NCI-H1436 (cell line): ENCODE measurements around the gene CLASRP.

Experiments
- DNase-seq: peaks from one replicate; lab custom pipeline; 2025; lab: John Stamatoyannopoulos, UW

Gene CLASRP

DNA sequence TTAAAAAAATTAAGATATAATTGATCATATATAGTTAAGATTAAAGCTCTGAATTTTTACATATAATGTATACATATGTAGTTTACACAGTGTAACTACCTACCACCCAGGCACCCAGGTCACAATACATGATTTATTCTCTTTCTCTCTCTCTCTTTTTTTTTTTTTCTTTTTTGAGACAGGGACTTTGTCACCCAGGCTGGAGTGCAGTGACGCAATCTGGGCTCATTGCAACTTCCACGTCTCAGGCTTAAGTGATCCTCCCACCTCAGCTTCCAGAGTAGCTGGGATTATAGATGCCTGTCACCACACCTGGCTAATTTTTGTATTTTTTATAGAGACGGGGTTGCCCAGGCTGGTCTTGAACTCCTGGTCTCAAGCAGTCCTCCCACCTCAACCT is 18.8 kb upstream of the CLASRP start:
- no peak for DNase-seq

DNA sequence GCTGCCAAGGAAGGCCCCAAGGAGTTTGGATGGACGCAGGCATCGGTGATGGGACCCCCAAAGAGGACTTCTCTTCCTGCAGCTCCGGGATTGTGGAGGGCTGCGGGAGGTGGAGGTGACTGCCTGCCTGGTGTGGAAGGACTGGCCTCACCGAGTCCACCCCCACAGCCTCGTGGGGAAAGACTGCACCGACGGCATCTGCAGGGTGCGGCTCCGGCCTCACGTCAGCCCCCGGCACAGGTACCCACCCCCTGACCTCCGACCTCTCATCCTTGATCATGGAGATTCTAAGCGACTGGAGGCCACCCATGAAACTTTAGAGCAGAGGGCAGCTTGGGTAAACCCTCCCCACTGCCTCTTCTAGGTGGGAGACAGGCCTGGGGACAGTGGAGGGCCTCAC is 16.9 kb upstream of the CLASRP start:
- DNase-seq: no peak

DNA sequence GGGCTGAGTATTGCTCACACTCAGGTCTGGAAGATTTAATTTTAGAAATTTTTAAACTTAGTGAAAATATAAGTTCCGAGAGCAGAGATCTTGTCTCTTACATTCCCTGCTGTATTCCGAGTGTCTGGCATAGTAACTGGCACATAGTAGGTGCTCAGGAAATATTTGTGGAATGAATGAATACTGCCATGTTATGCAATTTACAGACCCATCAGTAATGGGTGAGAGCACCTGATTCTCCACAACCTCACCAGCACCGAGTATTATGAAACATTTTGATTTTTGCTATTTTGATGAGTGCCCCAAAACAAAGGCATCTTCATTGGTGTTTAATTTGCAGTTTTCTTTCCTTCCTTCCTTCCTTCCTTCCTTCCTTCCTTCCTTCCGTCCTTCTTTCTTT is 15.8 kb upstream of the CLASRP start:
- no peak for DNase-seq

DNA sequence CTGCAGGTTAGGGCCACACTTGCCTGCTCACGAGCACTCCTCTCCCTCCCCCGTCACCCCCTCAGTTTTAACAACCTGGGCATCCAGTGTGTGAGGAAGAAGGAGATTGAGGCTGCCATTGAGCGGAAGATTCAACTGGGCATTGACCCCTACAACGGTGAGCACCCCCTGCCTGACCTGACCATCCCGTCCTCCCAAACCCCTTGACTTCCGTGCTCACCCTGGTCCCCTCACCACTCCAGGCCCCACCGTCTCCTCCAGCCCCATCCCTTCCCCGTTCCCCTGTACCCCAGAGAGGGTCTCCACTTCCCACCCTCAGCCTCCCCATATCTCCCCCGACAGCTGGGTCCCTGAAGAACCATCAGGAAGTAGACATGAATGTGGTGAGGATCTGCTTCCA is 13.6 kb upstream of the CLASRP start:
- no peak for DNase-seq

DNA sequence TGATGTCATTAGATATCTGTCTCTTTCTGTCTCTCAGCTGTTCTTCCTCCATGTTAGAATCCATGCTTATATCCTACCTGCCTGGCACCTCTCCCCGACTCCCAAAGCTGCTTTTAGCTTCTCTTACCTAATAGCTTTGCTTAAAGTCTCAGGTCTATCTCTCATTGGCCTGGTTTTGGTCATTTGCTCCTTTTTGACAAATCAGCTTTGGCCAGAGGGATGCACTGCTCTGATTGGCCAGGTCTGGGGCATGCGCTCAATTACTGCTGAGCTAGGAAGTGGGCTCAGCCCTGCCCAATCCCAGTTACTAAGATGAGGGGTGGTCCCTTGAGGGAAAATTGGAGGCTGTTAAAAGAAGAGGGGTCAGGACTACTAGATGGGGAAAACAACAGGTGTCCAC is 11.5 kb upstream of the CLASRP start:
- DNase-seq: no peak

DNA sequence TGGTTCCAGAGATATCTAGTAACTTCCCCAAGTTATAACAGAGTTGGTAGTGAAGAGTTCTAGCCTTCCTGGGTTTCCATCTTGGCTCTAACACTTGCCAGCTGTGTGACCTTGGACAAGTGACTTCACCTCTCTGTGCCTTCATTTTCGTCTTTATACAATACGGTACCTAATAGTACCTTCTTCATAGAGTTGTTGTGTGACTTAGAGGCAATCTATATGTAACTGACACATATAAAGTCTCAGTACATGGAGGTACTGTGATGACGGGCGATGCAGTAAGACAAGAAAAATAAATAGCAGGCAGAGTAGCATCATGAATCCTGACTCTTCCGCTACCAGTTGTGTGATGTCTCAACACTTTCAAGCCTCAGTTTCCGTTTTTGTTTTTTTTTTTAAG is 8.0 kb upstream of the CLASRP start:
- no peak for DNase-seq

DNA sequence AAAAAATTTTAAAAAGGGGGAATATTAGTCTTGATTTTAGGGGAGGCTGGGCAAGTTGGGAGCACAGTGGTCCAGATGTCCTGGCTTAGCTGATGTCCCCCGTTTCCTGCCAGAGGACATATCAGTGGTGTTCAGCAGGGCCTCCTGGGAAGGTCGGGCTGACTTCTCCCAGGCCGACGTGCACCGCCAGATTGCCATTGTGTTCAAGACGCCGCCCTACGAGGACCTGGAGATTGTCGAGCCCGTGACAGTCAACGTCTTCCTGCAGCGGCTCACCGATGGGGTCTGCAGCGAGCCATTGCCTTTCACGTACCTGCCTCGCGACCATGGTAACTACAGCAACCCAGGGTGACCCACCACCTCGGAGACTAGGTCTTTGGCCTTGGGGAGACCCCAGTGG is 6.4 kb upstream of the CLASRP start:
- DNase-seq: no peak

DNA sequence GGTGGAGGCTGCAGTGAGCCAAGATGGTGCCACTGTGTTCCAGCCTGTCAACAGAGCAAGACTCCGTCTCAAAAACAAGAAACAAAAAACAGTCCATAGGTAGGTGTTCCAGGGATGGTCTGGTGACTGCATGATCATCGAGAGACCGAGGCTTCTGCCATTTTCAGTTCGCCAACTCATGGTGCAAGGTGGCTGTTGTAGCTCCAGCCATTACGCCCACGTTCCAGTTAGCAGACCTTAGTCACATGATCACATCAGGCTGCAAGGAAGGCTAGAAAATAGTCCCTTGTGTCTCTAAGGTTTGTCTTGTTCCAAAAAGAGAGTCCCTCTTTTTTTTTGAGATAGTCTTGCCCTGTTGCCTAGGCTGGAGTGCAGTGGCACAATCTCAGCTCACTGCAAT is 3.1 kb upstream of the CLASRP start:
- DNase-seq: no peak

DNA sequence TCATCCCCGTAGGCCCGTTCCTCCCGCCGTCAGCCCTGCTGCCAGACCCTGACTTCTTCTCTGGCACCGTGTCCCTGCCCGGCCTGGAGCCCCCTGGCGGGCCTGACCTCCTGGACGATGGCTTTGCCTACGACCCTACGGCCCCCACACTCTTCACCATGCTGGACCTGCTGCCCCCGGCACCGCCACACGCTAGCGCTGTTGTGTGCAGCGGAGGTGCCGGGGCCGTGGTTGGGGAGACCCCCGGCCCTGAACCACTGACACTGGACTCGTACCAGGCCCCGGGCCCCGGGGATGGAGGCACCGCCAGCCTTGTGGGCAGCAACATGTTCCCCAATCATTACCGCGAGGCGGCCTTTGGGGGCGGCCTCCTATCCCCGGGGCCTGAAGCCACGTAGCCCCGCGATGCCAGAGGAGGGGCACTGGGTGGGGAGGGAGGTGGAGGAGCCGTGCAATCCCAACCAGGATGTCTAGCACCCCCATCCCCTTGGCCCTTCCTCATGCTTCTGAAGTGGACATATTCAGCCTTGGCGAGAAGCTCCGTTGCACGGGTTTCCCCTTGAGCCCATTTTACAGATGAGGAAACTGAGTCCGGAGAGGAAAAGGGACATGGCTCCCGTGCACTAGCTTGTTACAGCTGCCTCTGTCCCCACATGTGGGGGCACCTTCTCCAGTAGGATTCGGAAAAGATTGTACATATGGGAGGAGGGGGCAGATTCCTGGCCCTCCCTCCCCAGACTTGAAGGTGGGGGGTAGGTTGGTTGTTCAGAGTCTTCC is 1.3 kb upstream of the CLASRP start:
- no peak for DNase-seq

DNA sequence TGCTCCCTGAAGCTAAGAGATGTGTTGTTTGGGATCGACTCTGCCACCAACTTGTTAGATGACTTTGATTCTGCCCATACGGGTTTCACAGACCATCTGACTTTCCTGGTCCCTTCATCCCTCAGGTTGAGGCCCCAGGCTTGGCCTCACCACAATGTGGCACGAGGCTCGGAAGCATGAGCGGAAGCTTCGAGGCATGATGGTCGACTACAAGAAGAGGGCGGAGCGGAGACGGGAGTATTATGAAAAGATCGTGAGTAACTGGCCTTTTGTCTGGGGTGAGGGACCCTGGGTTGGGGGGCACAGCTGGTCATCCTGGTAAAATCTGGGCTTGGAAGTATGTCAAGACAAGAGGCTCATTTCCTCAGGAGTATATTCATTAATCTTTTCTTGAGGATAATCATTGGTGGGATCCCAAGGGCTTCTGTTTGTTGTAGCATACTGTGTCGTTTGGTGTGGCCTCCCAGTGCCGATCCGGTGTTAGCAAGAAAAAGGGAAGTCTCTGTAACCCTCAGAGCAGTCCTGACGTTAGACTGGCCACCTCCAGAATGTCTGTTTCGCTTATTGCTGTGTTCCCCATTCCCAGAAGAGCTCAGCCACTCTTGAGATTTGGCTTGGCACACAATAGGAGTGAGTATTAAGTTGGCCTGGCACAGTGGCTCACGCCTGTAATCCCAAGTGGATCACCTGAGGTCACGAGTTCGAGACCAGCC is 1.4 kb downstream of the CLASRP start:
- no peak for DNase-seq

DNA sequence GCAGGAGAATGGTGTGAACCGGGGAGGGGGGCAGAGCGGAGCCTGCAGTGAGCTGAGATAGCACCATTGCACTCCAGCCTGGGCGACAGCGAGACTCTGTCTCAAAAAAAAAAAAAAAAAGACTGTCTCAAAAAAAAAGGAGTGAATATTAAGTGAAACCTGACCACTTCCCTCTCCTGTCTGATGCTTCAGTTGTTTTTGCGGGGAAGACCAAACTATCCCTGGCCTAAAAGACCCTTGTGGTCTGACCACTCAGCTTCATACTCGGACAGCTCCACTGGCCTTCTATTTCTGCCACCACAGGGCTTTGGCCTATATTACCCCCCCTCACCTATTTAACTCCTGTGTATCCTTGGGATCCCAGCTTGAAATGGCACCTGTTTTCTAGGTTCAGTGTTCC is 2.3 kb downstream of the CLASRP start:
- DNase-seq: no peak

DNA sequence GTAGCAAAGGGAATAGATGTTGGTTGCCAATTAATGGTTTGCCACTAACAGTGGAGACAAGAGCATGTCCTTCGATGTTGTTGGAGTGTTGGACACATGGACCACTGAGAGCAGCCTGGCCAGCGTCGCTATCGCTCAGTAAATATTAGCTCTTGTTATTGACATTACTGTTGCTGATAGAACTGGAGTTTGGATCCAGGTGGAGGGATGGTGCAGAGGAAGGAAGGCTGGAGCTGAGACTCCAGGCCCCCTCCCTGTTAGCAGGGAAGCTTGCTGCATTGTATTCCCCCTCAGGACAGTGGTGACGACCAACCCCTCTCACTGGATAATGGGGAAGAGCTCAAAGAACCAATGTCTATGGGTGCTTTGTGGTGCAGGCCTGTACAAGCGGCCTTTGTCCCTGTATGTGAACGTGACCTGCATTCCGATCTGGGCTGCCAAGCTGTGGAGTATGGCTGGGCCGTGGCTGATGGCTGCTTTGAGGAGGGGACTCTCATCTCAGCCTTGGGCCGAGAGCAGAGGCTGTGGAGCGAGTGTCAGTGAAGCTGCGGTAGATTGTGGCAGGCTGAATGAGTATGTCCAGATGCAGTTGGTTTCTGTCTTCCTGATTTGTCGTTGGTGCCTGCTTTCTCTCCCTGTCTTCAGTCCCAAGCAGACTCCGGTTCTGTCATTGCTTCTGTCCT is 7.0 kb downstream of the CLASRP start:
- DNase-seq: no peak

DNA sequence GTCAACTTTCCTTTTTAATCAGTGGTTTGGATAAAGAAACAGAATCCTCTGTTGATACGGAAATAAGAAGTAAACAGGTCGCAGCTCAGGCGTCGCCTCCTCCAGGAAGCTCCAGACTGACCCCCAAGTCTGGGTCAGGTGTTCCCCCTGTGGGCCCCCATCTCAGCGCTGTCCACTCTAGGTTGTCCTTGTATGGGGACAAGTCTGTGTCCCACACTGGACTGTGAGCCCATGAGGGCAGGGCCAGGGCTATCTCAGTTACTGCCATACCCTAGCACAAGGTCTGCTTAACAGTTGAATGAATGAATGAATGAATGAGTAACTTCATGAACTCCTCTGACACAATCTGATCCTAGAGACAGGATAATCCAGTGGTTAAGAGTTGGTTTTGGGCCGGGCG is 7.5 kb downstream of the CLASRP start:
- DNase-seq: no peak

DNA sequence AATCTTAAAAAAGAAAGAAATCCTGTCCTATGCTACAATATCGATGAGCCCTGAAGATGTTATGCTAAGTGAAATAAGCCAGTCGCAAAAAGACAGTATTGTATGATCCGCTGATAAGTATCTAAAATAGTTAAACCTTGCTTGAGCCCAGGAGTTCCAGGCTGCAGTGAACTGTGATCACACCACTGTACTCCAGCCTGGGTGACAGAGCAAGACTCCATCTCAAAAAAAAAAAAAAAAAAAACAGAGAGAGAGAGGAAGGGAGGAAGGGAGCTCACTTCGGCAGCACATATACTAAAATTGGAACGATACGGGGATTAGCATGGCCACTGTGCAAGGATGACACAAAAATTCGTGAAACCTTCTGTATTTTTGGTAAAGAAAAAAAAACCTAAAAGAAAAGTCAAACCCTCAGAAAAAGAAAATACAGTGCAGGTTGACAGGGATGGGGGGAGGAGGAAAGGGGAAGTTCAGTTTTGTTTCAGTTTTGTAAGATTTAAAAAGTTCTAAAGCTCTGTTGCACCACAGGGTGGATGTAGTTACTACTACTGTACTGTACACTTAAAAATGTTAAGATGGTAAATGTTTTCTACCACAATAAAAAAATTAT is 8.4 kb downstream of the CLASRP start:
- DNase-seq: no peak

DNA sequence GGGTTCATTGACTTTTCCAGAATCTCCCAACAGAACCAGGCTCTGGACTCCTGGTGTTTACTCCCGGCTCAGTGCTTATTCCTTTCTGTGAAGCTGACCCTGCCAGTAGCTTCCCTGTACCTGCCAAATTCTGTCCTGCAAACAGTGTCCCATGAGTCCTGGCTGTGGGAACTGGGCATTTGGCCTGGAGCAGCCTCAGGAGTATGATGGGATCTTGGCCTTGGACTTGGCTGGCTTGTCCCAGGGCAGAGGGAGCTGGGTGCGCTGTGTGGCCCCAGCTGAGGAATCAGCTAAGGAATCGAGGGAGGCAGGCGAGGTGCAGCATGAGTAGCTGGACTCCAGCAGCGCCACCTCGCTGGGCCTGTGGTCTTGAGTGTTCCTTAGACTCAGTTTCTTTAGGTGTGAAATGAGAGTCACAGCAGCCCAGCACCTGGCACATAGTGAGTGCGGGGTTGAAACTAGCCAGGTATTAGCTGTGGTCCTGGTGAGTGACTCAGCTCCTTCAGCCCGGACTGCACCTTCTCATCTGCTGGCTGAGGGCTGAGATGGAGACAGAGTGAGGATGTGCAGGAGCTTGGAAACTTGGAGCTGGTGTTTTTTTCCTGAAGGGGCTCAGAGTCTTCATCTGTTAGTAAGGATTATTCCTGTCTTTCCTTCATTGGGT is 10.4 kb downstream of the CLASRP start:
- DNase-seq: no peak

DNA sequence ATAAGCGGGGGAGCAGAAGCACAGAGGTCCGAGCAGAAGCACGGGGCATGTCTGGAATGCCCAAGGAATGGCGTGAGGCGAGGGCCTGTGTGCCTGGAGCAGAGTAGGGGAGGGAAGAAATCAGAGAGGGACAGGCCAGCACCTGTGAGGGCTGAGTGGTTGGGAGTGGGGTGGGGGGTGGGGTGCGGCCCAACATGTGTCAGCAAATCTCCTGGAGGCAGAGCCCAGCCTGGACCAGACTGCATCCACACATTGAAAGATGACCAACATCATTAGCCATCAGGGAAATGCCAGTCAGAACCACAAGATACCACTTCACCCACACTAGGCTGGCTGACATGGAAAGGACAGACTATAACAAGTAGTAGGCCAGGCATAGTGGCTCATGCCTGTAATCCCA is 11.2 kb downstream of the CLASRP start:
- DNase-seq: no peak

DNA sequence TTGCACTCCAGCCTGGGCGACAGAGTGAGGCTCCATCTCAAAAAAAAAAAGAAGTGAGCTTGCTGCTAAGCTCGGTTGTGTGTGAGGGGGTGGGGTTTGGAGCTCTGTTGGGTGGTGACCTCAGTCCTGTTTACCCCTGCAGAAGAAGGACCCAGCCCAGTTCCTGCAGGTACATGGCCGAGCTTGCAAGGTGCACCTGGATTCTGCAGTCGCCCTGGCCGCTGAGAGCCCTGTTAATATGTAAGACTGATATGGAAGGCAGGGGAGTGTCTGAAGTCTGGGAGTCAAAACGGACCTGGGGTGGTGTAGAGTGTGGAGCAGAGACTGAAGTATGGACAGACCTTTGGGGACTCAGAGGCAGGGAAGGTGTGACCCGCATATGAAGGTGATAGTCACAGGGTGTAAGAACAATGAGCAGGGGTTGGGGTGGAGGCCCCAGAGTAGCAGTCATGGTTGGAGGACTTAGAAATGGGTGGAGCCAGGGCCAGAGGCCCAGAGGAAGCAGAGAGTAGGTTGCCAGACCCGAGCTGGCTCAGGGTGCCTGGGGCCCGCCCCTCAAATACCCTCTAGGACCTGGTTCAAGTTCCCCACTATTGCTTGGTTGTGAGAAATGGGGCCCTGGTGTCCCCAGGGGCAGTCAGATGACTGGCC is 13.2 kb downstream of the CLASRP start:
- DNase-seq: no peak

DNA sequence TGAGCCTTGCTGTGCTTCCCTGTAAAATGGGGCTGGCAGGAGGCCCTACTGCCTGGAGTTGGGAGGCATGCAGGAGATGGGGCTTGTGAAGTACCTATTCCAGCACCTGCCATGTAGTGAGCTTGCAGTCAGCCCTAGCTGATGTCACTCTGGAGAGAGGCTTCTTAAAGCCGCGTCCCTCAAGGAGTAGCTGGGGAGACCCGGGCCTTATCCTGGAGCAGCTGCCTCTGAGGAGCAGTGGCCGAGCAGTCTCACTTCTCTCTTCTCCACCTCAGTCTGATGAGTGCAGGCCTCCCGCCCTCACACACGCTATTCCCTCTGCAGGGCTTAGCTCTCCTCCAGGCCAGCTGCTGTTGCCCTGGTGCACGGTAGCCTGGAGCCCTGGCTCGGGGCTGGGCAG is 18.0 kb downstream of the CLASRP start:
- DNase-seq: no peak

DNA sequence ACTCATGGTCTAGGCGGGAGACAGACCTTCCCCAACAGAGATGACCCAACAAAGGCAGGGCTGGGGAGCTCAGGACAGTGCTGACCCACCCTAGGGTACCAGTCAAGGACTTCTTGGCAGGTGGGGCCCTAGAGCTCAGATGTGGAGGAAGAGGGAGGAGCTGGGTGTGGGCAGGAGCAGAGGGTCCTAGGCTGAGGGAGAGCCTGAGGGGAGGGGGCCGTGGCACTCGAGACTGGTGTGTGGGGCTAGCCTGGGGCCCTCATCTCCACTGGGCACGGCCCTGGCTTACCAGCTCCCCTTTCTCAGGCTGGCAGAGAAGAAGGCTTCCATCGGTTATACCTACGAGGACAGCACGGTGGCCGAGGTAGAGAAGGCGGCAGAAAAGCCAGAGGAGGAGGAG is 18.6 kb downstream of the CLASRP start:
- DNase-seq: no peak

DNA sequence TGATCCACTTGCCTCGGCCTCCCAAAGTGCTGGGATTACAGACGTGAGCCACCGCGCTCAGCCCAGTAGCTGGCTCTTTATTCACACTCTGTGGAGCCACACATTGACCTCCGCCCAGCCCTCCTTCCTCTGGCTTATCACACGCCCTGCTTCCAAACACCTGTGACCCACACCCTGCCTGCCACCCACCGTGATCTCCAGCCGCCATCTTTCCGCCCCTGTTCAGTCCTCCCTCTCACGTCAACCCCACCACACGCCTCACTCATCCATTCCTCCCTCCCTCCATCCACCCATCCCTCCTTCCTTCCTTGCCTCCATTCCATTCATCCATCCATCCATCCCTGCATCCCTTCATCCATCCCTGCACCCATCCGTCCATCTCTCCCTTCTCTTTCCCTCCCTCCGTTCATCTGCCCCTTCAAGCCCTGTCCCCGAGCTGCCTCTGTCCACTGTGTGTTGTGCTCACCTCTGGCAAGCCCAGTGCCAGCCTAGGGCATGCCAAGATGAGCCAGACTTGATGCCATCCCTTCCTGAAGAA is 19.8 kb downstream of the CLASRP start:
- no peak for DNase-seq

DNA sequence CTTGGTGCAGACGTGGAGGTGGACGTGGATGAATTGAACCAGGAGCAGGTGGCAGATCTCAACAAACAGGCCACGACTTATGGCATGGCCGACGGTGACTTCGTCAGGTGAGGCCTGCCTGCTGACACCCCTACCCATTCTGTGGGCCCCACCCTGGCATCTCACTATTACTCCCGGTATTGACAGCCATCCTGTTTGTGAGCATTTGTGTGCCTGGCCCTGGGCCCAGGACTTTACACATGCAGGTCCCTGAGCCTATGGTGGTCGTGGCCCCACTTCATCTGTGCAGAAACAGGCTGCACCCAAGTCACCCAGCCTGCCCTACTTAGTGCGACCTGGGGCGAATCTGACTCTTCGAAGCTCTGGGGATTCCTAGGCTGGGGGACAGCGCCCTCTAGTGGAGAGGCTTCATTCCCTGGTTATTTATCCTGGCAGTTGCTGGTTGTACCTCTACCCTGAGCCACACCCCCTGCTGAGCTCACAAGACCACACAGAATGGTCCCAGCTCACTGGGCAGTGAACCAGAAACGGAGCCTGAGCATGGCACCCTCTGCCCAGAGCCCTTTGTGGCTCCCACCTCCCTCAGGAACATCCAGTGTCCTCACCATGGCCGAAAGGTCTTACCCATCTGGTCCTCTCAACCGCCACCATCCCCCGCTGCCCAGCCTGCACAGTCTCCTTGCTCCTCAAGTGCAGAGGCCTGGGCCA is 20.6 kb downstream of the CLASRP start:
- DNase-seq: peak; percentile 54
